VCaP (cell line): ENCODE results near the gene STPG2.

Source experiments
- H3K27ac ChIP-seq: fragments of 450-650 bp; 2 replicates; pipeline ENCODE4 v1.5.1; 2017
- TF ChIP-seq, protein P1 (sequence below): fragments of 450-650 bp; conservative IDR thresholded peaks from 2 replicates; pipeline ENCODE4 v1.5.1; 2017; ENCODE audit warnings: mild to moderate bottlenecking, moderate library complexity

STPG2 gene

DNA sequence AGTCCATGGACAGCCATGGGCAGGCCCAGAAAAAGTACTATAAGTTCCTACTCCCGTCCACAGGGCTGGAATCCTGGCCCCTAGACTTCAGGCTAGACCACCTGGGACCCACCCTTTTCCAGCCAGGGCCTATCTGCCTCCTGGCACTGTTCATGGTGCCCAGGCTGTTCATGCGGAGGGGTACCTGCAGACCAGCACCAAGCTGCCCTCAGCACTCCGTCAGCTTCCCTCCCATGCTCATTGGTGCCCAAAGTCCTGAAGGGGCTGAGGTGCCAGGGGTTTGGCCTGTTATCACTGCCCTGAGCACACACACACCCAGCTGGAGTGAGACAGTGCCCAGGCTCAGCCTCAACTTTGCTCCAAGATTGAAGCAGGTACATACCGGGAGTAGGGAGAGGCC lies 477.7 kb downstream of the STPG2 start:
- H3K27ac ChIP-seq, result no peak overlapping the region
- TF ChIP-seq, protein P1, sequence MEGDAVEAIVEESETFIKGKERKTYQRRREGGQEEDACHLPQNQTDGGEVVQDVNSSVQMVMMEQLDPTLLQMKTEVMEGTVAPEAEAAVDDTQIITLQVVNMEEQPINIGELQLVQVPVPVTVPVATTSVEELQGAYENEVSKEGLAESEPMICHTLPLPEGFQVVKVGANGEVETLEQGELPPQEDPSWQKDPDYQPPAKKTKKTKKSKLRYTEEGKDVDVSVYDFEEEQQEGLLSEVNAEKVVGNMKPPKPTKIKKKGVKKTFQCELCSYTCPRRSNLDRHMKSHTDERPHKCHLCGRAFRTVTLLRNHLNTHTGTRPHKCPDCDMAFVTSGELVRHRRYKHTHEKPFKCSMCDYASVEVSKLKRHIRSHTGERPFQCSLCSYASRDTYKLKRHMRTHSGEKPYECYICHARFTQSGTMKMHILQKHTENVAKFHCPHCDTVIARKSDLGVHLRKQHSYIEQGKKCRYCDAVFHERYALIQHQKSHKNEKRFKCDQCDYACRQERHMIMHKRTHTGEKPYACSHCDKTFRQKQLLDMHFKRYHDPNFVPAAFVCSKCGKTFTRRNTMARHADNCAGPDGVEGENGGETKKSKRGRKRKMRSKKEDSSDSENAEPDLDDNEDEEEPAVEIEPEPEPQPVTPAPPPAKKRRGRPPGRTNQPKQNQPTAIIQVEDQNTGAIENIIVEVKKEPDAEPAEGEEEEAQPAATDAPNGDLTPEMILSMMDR, result no peak

GRCh38 chr4:97664741-97665140 lies 478.5 kb downstream of the STPG2 start:
- TF ChIP-seq, protein P1, result no peak

DNA sequence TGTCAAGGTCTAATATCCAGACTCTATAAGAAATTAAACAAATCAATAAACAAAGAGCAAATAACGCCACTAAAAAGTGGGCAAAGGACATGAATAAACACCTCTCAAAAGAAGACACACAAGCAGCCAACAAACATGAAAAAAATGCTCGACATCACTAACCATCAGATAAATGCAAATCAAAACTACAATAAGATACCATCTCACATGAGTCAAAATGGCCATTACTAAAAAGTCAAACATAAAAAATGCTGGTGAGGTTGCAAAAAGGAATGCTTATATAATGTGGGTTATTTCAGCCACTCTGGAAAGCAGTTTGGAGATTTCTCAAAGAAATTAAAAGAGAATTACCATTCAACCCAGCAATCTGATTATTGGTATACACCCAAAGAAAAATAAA lies 481.1 kb downstream of the STPG2 start:
- no peak overlapping the region for H3K27ac ChIP-seq
- TF ChIP-seq, protein P1, result no peak

More at GRCh38 chr4:97664741-97665140, 478.5 kb downstream of the STPG2 start:
- H3K27ac ChIP-seq, result no peak overlapping the region

DNA sequence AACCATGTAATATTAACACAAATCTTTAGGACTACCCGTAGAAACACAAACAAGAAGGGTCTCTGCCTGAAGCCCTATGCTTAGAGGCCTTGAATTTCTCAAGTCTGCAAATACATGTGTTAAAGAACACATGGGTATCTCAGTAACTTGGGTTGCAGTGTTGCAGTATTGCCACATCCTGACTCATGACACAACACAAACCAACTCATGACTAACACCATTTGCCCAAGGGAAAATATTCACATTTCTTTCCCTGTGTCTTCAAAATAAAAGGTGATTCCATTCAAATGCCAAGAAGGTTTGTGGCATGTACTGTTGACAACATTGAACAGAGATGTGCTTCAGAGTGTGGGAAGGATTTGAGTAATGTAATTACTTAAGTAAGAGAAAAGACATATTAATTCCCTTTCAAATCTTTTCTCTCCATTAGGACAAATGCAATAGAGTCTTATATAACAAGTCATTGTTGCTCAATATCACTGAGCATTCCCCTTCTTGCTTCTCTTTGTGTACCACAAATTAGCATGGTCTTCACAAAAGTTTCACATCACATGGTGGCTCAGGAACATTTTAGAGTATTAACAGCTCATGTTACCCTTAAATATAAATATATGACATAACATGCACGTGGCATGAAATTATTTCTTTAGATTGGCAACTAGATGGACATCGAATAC lies 487.1 kb downstream of the STPG2 start:
- TF ChIP-seq, protein P1, result no peak
- H3K27ac ChIP-seq, result no peak overlapping the region

DNA sequence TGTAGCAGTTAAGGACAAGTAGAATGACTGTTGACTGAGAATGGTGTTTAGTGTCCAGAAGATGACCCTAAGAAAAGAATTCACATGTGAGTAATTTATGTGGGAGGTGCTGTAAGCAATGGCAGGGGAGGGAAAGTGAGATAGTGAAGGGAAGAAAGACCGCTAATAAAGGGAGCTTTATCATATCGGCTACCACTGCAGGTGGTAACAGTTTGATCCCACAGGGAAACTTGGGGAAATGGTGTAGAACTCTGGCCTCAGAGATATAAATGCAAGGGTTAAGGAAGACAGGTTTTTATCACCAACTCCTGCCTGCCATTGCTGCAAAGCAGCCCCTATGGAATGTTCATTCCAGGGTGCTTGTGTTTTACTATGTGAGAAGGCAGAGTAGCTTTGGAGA lies 489.6 kb downstream of the STPG2 start:
- TF ChIP-seq, protein P1, result no peak
- H3K27ac ChIP-seq, result no peak overlapping the region

DNA sequence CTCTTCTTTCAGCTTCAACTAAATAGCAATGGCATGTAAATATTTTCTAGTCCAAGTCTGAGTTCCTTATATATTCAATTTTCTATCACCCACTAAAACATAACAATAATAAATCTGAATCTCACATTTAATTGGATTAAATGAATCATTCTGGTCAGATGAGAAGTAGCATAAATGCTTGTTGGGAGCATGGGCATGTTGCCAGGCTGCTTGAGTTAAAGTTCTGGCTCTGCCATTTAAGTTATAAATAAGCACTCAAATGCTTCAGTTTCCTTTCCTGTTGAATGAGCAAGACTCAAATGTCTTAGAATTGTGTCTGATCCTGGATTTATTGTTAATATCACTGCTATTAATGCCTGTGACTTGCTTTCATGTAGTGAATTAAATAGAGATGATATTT lies 496.3 kb downstream of the STPG2 start:
- TF ChIP-seq, protein P1, result no peak
- H3K27ac ChIP-seq, result no peak overlapping the region

DNA sequence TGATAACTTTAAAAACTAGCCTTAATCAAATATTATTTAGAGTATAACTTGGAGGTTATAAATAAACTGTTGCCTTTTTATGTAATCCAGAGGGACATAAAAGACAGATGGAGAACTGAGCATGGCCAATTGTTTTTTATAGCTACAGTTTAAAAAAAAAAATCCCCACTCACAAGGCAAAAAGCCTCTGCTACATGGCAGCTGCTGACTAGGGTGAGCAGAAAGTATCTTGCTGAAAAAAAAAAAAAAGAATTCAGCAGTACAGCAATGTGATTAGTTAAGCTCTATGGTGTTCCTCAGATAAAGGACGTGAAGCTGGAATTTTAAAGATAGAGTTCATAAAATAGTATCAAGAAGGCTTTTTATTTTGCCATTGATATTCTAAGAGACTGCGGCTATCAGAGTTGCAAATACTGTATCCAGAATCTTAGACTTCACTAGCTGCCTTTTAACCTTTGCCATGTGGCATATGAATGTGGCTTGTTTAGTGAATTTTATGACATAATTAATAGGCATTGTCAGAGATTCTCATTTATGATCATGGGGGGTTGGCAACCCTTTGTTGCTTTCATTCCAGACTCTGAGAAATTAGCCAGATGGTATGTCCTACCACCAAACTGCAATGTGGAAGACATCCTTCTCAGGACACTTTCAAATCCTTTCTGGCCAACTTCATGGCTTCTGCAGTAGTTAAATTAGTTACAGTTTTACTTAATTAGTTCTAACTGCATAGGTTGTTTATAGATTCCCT lies 498.0 kb downstream of the STPG2 start:
- TF ChIP-seq, protein P1, result no peak

More for the DNA sequence above, 498.0 kb downstream of the STPG2 start:
- H3K27ac ChIP-seq, result no peak overlapping the region
